Measurements from ENCODE around the gene PSMA4.

DNA sequence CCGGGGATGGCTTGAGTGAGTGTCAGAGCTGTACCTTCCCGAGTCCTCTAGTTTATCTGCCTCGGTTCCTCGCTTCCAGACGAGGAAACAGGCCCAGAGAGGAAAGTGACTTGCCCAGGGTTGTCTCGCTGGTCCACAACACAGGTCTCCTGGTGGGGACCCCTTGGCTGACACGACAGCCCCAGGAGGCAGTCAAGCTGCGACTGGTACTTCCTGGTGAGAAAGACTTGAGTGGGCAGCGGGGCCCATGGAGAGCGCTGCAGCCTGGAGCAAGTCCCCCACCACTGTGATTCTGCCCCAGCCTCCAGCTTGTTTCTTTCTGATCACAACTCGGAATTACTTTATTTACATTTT lies 24.5 kb downstream of the PSMA4 start:
- no peak for TF ChIP-seq CTCF (IDR thresholded peaks at IDR 0.05)
- TF ChIP-seq EP300 (IDR thresholded peaks at IDR 0.05), result no peak

Data from tibial nerve (tissue), 4 donors.